H9 (cell line): Measurements from ENCODE around the gene DACT3. TPM values are rescaled to one million over a fixed set of nuclear protein-coding genes. Genes with fewer than 3 reads are reported as not detected.

Experiments
- DNase-seq: peaks from one replicate; pipeline ENCODE4 v3.0.0-alpha.2; 2017
- H2AFZ ChIP-seq: one replicate; pipeline ENCODE4 v1.6.1; 2013; ENCODE audit warnings: mild to moderate bottlenecking, low read length, control low read depth, moderate library complexity
- H2AK5ac ChIP-seq: 2 replicates; pipeline ENCODE4 v1.6.1; 2013; ENCODE audit warnings: low read length, control low read depth, mixed read lengths; ENCODE audit not compliant: insufficient read length
- H2BK120ac ChIP-seq: one replicate; pipeline ENCODE4 v1.6.1; 2013; ENCODE audit warnings: low read depth, mild to moderate bottlenecking, low read length, control low read depth, inconsistent platforms; ENCODE audit not compliant: poor library complexity, severe bottlenecking
- H2BK12ac ChIP-seq: 2 replicates; pipeline ENCODE4 v1.6.1; 2013; ENCODE audit warnings: low read length, control low read depth, mixed read lengths, low read depth; ENCODE audit not compliant: insufficient read length
- H2BK15ac ChIP-seq: 2 replicates; pipeline ENCODE4 v1.6.1; 2013; ENCODE audit warnings: low read depth, low read length, control low read depth
- H2BK20ac ChIP-seq: one replicate; pipeline ENCODE4 v1.6.1; 2013; ENCODE audit warnings: low read depth, mild to moderate bottlenecking, low read length, control low read depth, inconsistent platforms; ENCODE audit not compliant: poor library complexity, severe bottlenecking
- H2BK5ac ChIP-seq: 2 replicates; pipeline ENCODE4 v1.6.1; 2013; ENCODE audit warnings: low read length, control low read depth, mixed read lengths; ENCODE audit not compliant: insufficient read length
- H3K14ac ChIP-seq: 2 replicates; pipeline ENCODE4 v1.6.1; 2013; ENCODE audit warnings: low read length, control low read depth; ENCODE audit not compliant: insufficient read depth
- H3K18ac ChIP-seq: 2 replicates; pipeline ENCODE4 v1.6.1; 2013; ENCODE audit warnings: low read depth, mild to moderate bottlenecking, mixed read lengths, low read length, control low read depth; ENCODE audit not compliant: insufficient read length
- H3K23ac ChIP-seq: 2 replicates; pipeline ENCODE4 v1.6.1; 2013; ENCODE audit warnings: low read length, control low read depth, mixed read lengths, low read depth; ENCODE audit not compliant: insufficient read length
- H3K23me2 ChIP-seq: 2 replicates; pipeline ENCODE4 v1.6.1; 2013; ENCODE audit warnings: low read depth, mild to moderate bottlenecking, mixed read lengths, low read length, control low read depth; ENCODE audit not compliant: insufficient read length, poor library complexity, severe bottlenecking
- H3K27ac ChIP-seq: 2 replicates; pipeline ENCODE4 v1.5.1; 2013; ENCODE audit warnings: low read length, control low read depth, mixed read lengths, low read depth; ENCODE audit not compliant: insufficient read length
- H3K27me3 ChIP-seq: 2 replicates; pipeline ENCODE4 v1.6.1; 2013; ENCODE audit warnings: low read length, control low read depth, inconsistent platforms; ENCODE audit not compliant: insufficient read depth
- H3K4ac ChIP-seq: 2 replicates; pipeline ENCODE4 v1.6.1; 2013; ENCODE audit warnings: low read depth, mild to moderate bottlenecking, control low read depth, inconsistent platforms, low read length, moderate library complexity
- H3K4me1 ChIP-seq: 2 replicates; pipeline ENCODE4 v1.6.1; 2013; ENCODE audit warnings: low read length, control low read depth, inconsistent platforms; ENCODE audit not compliant: insufficient read depth
- H3K4me2 ChIP-seq: 2 replicates; pipeline ENCODE4 v1.6.1; 2013; ENCODE audit warnings: low read length, control low read depth, mixed read lengths; ENCODE audit not compliant: insufficient read length, insufficient read depth
- H3K56ac ChIP-seq: 2 replicates; pipeline ENCODE4 v1.6.1; 2013; ENCODE audit warnings: low read depth, mild to moderate bottlenecking, mixed read lengths, low read length, control low read depth; ENCODE audit not compliant: insufficient read length
- H3K79me1 ChIP-seq: 2 replicates; pipeline ENCODE4 v1.6.1; 2013; ENCODE audit warnings: low read depth, mild to moderate bottlenecking, moderate library complexity, low read length, control low read depth, inconsistent platforms; ENCODE audit not compliant: insufficient read depth, poor library complexity, severe bottlenecking
- H3K79me2 ChIP-seq: 2 replicates; pipeline ENCODE4 v1.6.1; 2013; ENCODE audit warnings: low read length, control low read depth, inconsistent platforms; ENCODE audit not compliant: insufficient read depth
- H3K9ac ChIP-seq: 2 replicates; pipeline ENCODE4 v1.6.1; 2013; ENCODE audit warnings: low read length, control low read depth, mixed read lengths; ENCODE audit not compliant: insufficient read length; ENCODE audit errors: extremely low read depth
- H3K9me3 ChIP-seq: one replicate; pipeline ENCODE4 v1.6.1; 2013; ENCODE audit warnings: low read depth, low read length, inconsistent platforms; ENCODE audit not compliant: control insufficient read depth
- H3T11ph ChIP-seq: one replicate; pipeline ENCODE4 v1.6.1; 2013; ENCODE audit warnings: mild to moderate bottlenecking, low read length, control low read depth, inconsistent platforms
- H4K20me1 ChIP-seq: one replicate; pipeline ENCODE4 v1.6.1; 2013; ENCODE audit not compliant: control insufficient read depth, insufficient read length, insufficient read depth
- H4K5ac ChIP-seq: 2 replicates; pipeline ENCODE4 v1.6.1; 2013; ENCODE audit warnings: low read depth, mild to moderate bottlenecking, mixed read lengths, low read length, control low read depth; ENCODE audit not compliant: insufficient read length
- H4K8ac ChIP-seq: replicated peaks from 2 replicates; pipeline ENCODE4 v1.6.1; 2013; ENCODE audit warnings: low read length, control low read depth, mixed read lengths, low read depth; ENCODE audit not compliant: insufficient read length
- H4K91ac ChIP-seq: 2 replicates; pipeline ENCODE4 v1.6.1; 2013; ENCODE audit warnings: low read depth, mild to moderate bottlenecking, moderate library complexity, mixed read lengths, low read length, control low read depth; ENCODE audit not compliant: insufficient read length
- H3K27ac Mint-ChIP-seq, 3 experiments: 2 replicates in 2 of 3; 3 replicates in 1 of 3; pipeline ENCODE4 v1.8.0; 2020 to 2021; ENCODE audit warnings: mixed read lengths in 3 of 3, mild to moderate bottlenecking in 1 of 3, moderate library complexity in 1 of 3
- H3K27me3 Mint-ChIP-seq: 2 replicates; pipeline ENCODE4 v1.8.0; 2021; ENCODE audit warnings: low read depth, mild to moderate bottlenecking, moderate library complexity, mixed read lengths
- H3K36me3 Mint-ChIP-seq, 3 experiments: 2 replicates in 2 of 3; 3 replicates in 1 of 3; pipeline ENCODE4 v1.8.0; 2020 to 2021; ENCODE audit warnings: low read depth in 3 of 3, mixed read lengths in 3 of 3; ENCODE audit not compliant: insufficient read depth in 1 of 3
- H3K4me1 Mint-ChIP-seq, 2 experiments: 2 replicates each; pipeline ENCODE4 v1.8.0; 2020; ENCODE audit warnings: mixed read lengths in 2 of 2
- H3K4me3 Mint-ChIP-seq, 2 experiments: 2 replicates in 1 of 2; 3 replicates in 1 of 2; pipeline ENCODE4 v1.8.0; 2020 to 2021; ENCODE audit warnings: mild to moderate bottlenecking in 2 of 2, mixed read lengths in 2 of 2, moderate library complexity in 1 of 2
- H3K9me3 Mint-ChIP-seq, 2 experiments: 2 replicates in 1 of 2; 3 replicates in 1 of 2; pipeline ENCODE4 v1.8.0; 2020; ENCODE audit warnings: mild to moderate bottlenecking in 2 of 2, mixed read lengths in 2 of 2, moderate library complexity in 1 of 2
- WGBS: extraction: QIAGEN DNeasy Blood & Tissue Kit; methylation state at CpG from one replicate; pipeline ENCODE4 v1.1.7; 2013; ENCODE audit warnings: missing lambda C conversion rate, low lambda C conversion rate, mixed read lengths; ENCODE audit not compliant: insufficient read length; ENCODE audit errors: extremely low coverage; 5-methylcytosine and 5-hydroxymethylcytosine counted together
- total RNA-seq: library from RNA; stranded (reverse); gene quantifications from 2 replicates; pipeline ENCODE4 v1.2.1, GENCODE V29; 2021
- TF ChIP-seq, protein P1 (sequence below): fragments of 200-600 bp; sonication (generic); conservative IDR thresholded peaks from 3 replicates; pipeline ENCODE4 v1.8.0; 2021; ENCODE audit warnings: antibody characterized with exemption, mild to moderate bottlenecking

Gene DACT3
- total RNA-seq, 1 experiment from 2014 or later, result 0.87 TPM

DNA sequence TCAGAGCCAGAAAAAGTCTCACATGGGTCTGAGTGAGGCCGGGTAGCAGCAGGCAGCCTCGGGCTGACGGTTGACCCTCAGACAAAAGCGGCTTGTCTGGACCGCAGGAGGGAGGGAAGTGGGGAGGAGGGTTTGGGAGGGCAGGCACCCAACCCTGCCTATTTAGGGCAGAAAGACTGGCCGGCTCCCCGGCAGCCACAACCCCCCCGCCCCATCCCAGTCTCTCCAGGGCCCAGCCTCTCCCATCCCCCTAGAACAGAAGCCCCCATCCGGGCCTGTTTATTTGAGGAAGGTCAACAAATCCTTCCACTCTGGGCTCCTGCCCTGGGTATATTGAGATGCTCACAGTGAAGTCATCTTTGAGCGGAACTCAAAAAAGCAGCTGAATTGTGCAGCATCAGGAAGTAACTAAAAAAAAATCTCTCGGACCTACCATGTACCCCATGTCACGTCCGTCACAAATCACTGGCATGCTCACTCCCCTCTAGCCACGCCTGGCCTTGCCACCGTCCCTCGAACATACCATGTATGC, 6.3 kb downstream of the DACT3 start:
- no peak overlapping the region for H3T11ph ChIP-seq
- no peaks in the 10 kb centered on the region for H3K9me3 ChIP-seq
- no peak overlapping the region for H2AFZ ChIP-seq
- Mint-ChIP-seq H3K4me1 (peaks cover 15 to 26% of the 10 kb centered on the region in 2 experiments), H3K9me3 (peaks cover 0 to 7% of the 10 kb centered on the region in 2 experiments; a peak in 3 of 5 replicates), H3K4me3 (peak overlapping the region in 1 of 2 experiments; percentile 48; a peak in 4 of 5 replicates), H3K36me3 (peaks cover 0 to 3% (median 0%) of the 10 kb centered on the region in 3 experiments; a peak in 1 of 7 replicates), H3K27me3 (peaks cover 76% of the 10 kb centered on the region), H3K27ac (peak overlapping the region in 1 of 3 experiments; percentile 74; a peak in 2 of 7 replicates)
- no peak overlapping the region for H2BK5ac ChIP-seq
- H3K27me3 ChIP-seq, result peaks cover 5% of the 10 kb centered on the region; the same call in 1 of the 2 replicates
- H2BK20ac ChIP-seq, result no peak overlapping the region
- no peak overlapping the region for H4K8ac ChIP-seq
- H3K4me1 ChIP-seq, result 0 out of 2 replicates have a peak, but pooled peaks cover 2% of the 10 kb centered on the region
- no peak overlapping the region for H3K23ac ChIP-seq
- H2BK15ac ChIP-seq, result no peak overlapping the region
- no peak overlapping the region for H3K56ac ChIP-seq
- H3K9ac ChIP-seq, result no peak overlapping the region
- DNase-seq, result no peak
- WGBS, result no CpG with 5 or more reads among the region's 16 CpGs
- TF ChIP-seq, protein P1, sequence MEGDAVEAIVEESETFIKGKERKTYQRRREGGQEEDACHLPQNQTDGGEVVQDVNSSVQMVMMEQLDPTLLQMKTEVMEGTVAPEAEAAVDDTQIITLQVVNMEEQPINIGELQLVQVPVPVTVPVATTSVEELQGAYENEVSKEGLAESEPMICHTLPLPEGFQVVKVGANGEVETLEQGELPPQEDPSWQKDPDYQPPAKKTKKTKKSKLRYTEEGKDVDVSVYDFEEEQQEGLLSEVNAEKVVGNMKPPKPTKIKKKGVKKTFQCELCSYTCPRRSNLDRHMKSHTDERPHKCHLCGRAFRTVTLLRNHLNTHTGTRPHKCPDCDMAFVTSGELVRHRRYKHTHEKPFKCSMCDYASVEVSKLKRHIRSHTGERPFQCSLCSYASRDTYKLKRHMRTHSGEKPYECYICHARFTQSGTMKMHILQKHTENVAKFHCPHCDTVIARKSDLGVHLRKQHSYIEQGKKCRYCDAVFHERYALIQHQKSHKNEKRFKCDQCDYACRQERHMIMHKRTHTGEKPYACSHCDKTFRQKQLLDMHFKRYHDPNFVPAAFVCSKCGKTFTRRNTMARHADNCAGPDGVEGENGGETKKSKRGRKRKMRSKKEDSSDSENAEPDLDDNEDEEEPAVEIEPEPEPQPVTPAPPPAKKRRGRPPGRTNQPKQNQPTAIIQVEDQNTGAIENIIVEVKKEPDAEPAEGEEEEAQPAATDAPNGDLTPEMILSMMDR, result no peak
- no peak overlapping the region for H3K4me2 ChIP-seq
- H2BK12ac ChIP-seq, result no peak overlapping the region
- H3K14ac ChIP-seq, result no peak overlapping the region
- H3K79me1 ChIP-seq, result no peaks in the 10 kb centered on the region
- no peaks in the 10 kb centered on the region for H3K79me2 ChIP-seq
- H2AK5ac ChIP-seq, result no peak overlapping the region
- no peak overlapping the region for H3K4ac ChIP-seq
- H3K23me2 ChIP-seq, result peaks cover 4% of the 10 kb centered on the region
- H2BK120ac ChIP-seq, result no peak overlapping the region
- H4K91ac ChIP-seq, result no peak overlapping the region
- no peaks in the 10 kb centered on the region for H4K20me1 ChIP-seq
- H3K27ac ChIP-seq, result no peak overlapping the region
- no peak overlapping the region for H4K5ac ChIP-seq
- peak overlapping the region; percentile 8 for H3K18ac ChIP-seq
